HepG2 (cell line): ENCODE data around the gene SNX18. TPM values are rescaled to one million over a fixed set of nuclear protein-coding genes. Genes with fewer than 3 reads are reported as not detected.

Experiments used
- ATM ChIP-seq: fragments of 450-650 bp; IDR thresholded peaks from 2 replicates; pipeline ENCODE4 v1.7.1; 2017; ENCODE audit warnings: mild to moderate bottlenecking, borderline replicate concordance
- DNMT3B ChIP-seq: conservative IDR thresholded peaks from 2 replicates; pipeline ENCODE4 v1.6.1; 2016; ENCODE audit warnings: missing biosample characterization, control low read depth
- ELF3 ChIP-seq: IDR thresholded peaks from 2 replicates; pipeline ENCODE4 v1.6.1; 2016; ENCODE audit warnings: missing genetic modification reagents, missing compliant biosample characterization
- ETV6 ChIP-seq: sonication (generic); formaldehyde crosslinking; conservative IDR thresholded peaks from 2 replicates; pipeline ENCODE4 v1.4.0; 2020; ENCODE audit warnings: missing genetic modification reagents
- FOXP1 ChIP-seq, 2 experiments: fragments of 450-650 bp in 1 of 2; IDR thresholded peaks; 2 replicates each; pipeline ENCODE4 v1.6.1; 2017 to 2018; ENCODE audit warnings: antibody characterized with exemption in 1 of 2
- HNRNPUL1 ChIP-seq: fragments of 200-400 bp; formaldehyde crosslinking; IDR thresholded peaks from 2 replicates; pipeline ENCODE4 v1.6.1; 2017; ENCODE audit warnings: low read depth, mild to moderate bottlenecking, low read length, moderate library complexity
- IRX3 ChIP-seq: sonication (generic); formaldehyde crosslinking; IDR thresholded peaks from 2 replicates; pipeline ENCODE4 v1.8.1; 2023; ENCODE audit warnings: mild to moderate bottlenecking, low read depth, missing genetic modification reagents, borderline replicate concordance
- NR0B2 ChIP-seq: sonication (generic); formaldehyde crosslinking; IDR thresholded peaks from 2 replicates; pipeline ENCODE4 v1.4.0; 2020; ENCODE audit warnings: mild to moderate bottlenecking, missing genetic modification reagents
- RAD21 ChIP-seq: fragments of 450-650 bp; formaldehyde crosslinking; IDR thresholded peaks from 2 replicates; pipeline ENCODE4 v1.5.0; 2020; ENCODE audit warnings: mild to moderate bottlenecking
- SPEN ChIP-seq: sonication (generic); formaldehyde crosslinking; IDR thresholded peaks from 2 replicates; pipeline ENCODE4 v1.5.1; 2020; ENCODE audit warnings: low read depth, mild to moderate bottlenecking, missing genetic modification reagents
- TAF1 ChIP-seq: sonication (generic); formaldehyde crosslinking; IDR thresholded peaks from 2 replicates; pipeline ENCODE4 v1.4.0; 2020; ENCODE audit warnings: missing genetic modification reagents
- TEF ChIP-seq: sonication (generic); formaldehyde crosslinking; IDR thresholded peaks from 2 replicates; pipeline ENCODE4 v1.5.0; 2020; ENCODE audit warnings: missing genetic modification reagents
- TFDP1 ChIP-seq: IDR thresholded peaks from 2 replicates; pipeline ENCODE4 v1.6.1; 2016; ENCODE audit warnings: missing compliant biosample characterization, missing genetic modification reagents, borderline replicate concordance
- THAP11 ChIP-seq: IDR thresholded peaks from 2 replicates; pipeline ENCODE4 v1.6.1; 2016; ENCODE audit warnings: missing biosample characterization, missing genetic modification reagents
- ZBTB20 ChIP-seq: sonication (generic); formaldehyde crosslinking; IDR thresholded peaks from 2 replicates; pipeline ENCODE4 v1.8.1; 2023; ENCODE audit warnings: missing genetic modification reagents, low read depth, mild to moderate bottlenecking, borderline replicate concordance
- ZBTB25 ChIP-seq: IDR thresholded peaks from 2 replicates; pipeline ENCODE4 v1.6.1; 2018; ENCODE audit warnings: missing genetic modification reagents
- ZFP62 ChIP-seq: sonication (generic); formaldehyde crosslinking; IDR thresholded peaks from 2 replicates; pipeline ENCODE4 v1.4.0; 2020; ENCODE audit warnings: missing genetic modification reagents
- ZIK1 ChIP-seq: sonication (generic); formaldehyde crosslinking; IDR thresholded peaks from 2 replicates; pipeline ENCODE4 v1.5.0; 2020; ENCODE audit warnings: mild to moderate bottlenecking, low read depth, missing genetic modification reagents, borderline replicate concordance
- ZMYM4 ChIP-seq: sonication (generic); formaldehyde crosslinking; IDR thresholded peaks from 2 replicates; pipeline ENCODE4 v1.8.1; 2023; ENCODE audit warnings: mild to moderate bottlenecking, missing genetic modification reagents
- ZNF317 ChIP-seq: sonication (generic); formaldehyde crosslinking; IDR thresholded peaks from 2 replicates; pipeline ENCODE4 v1.5.0; 2020; ENCODE audit warnings: mild to moderate bottlenecking, missing genetic modification reagents
- ZNF451 ChIP-seq: sonication (generic); formaldehyde crosslinking; IDR thresholded peaks from 2 replicates; pipeline ENCODE4 v1.5.0; 2020; ENCODE audit warnings: mild to moderate bottlenecking, missing genetic modification reagents
- ZNF556 ChIP-seq: sonication (generic); formaldehyde crosslinking; IDR thresholded peaks from 2 replicates; pipeline ENCODE4 v1.4.0; 2020; ENCODE audit warnings: mild to moderate bottlenecking, missing genetic modification reagents, borderline replicate concordance
- ZNF557 ChIP-seq: sonication (generic); formaldehyde crosslinking; IDR thresholded peaks from 2 replicates; pipeline ENCODE4 v1.4.0; 2020; ENCODE audit warnings: missing genetic modification reagents
- ZNF614 ChIP-seq: IDR thresholded peaks from 2 replicates; pipeline ENCODE4 v1.6.1; 2018; ENCODE audit warnings: missing biosample characterization, missing genetic modification reagents, inconsistent platforms, borderline replicate concordance
- ZNF670 ChIP-seq: sonication (generic); formaldehyde crosslinking; IDR thresholded peaks from 2 replicates; pipeline ENCODE4 v1.8.0; 2022; ENCODE audit warnings: mild to moderate bottlenecking, missing genetic modification reagents, borderline replicate concordance
- ZSCAN12 ChIP-seq: sonication (generic); formaldehyde crosslinking; IDR thresholded peaks from 2 replicates; pipeline ENCODE4 v1.9.0; 2021; ENCODE audit warnings: mild to moderate bottlenecking, missing genetic modification reagents
- ZSCAN31 ChIP-seq: sonication (generic); formaldehyde crosslinking; IDR thresholded peaks from 2 replicates; pipeline ENCODE4 v1.5.0; 2020; ENCODE audit warnings: low read depth, mild to moderate bottlenecking, missing genetic modification reagents
- ZZZ3 ChIP-seq: sonication (generic); formaldehyde crosslinking; IDR thresholded peaks from 2 replicates; pipeline ENCODE4 v1.4.0; 2020; ENCODE audit warnings: missing genetic modification reagents, mild to moderate bottlenecking, borderline replicate concordance
- polyA plus RNA-seq, 8 experiments: library from polyadenylated mRNA; depleted of rRNA in 3 of 8; stranded (reverse) in 7 of 8; unstranded in 1 of 8; fragments of >200 nt; fragmentation: Illumina TruSeq in 4 of 8; extraction: Trizol in 4 of 8; gene quantifications; 2 replicates each; pipeline versions ENCODE4 v1.2.1 to v1.2.3, GENCODE V29; 2011 to 2016; ENCODE audit warnings: low read depth in 4 of 8, missing spikeins in 1 of 8, mixed read lengths in 1 of 8; ENCODE audit not compliant: insufficient read depth in 1 of 8
- total RNA-seq, 5 experiments: library from RNA; depleted of rRNA; stranded (reverse); fragments of >200 nt; fragmentation: Illumina TruSeq; extraction: Trizol; gene quantifications; 2 replicates each; pipeline ENCODE4 v1.2.3, GENCODE V29; 2016; ENCODE audit warnings: low read depth in 1 of 5

SNX18 gene
- total and polyA plus RNA-seq, 2 of the 13 experiments (the other 11 are each of a cell fraction or from before 2014, with no cell fraction given): 2.3 to 6.2 TPM

GRCh38 chr5:54517512-54518145 is at the start of gene SNX18 (continued):
- 0 out of 2 replicates have a peak, but pooled peaks have one; percentile 51 for TF ChIP-seq ZNF557
- 0 out of 2 replicates have a peak, but pooled peaks have one; percentile 30 for TF ChIP-seq ZIK1 (CRISPR knock-in tag)
- TF ChIP-seq DNMT3B (CRISPR knock-in tag): no peak
- peak; percentile 51; the same call in 1 of the 2 replicates for TF ChIP-seq IRX3 (CRISPR knock-in tag)
- peak; percentile 83 for TF ChIP-seq THAP11 (CRISPR knock-in tag)
- TF ChIP-seq ZMYM4: peak; percentile 59; the same call in 1 of the 2 replicates
- peak; percentile 75; the same call in 1 of the 2 replicates for TF ChIP-seq ZNF614
- peak; percentile 24; the same call in 1 of the 2 replicates for TF ChIP-seq ZZZ3 (CRISPR knock-in tag)
- TF ChIP-seq FOXP1 (IDR thresholded peaks at IDR 0.05): no peak
- TF ChIP-seq FOXP1 (CRISPR knock-in tag; IDR thresholded peaks at IDR 0.05): no peak
- no peak for TF ChIP-seq ZNF317 (CRISPR knock-in tag)
- peak; percentile 67; the same call in 1 of the 2 replicates for TF ChIP-seq ZSCAN12
- no peak for TF ChIP-seq ZBTB20 (CRISPR knock-in tag)
- peak; percentile 23; the same call in 1 of the 2 replicates for TF ChIP-seq ZBTB25 (CRISPR knock-in tag)
- peak; percentile 99 for TF ChIP-seq RAD21 (CRISPR knock-in tag)
- TF ChIP-seq ZNF556 (CRISPR knock-in tag): peak; percentile 33; the same call in 1 of the 2 replicates
- 0 out of 2 replicates have a peak, but pooled peaks have one; percentile 28 for TF ChIP-seq NR0B2 (CRISPR knock-in tag)
- TF ChIP-seq ATM: no peak
- TF ChIP-seq ETV6: peak; percentile 78; the same call in 1 of the 2 replicates
- no peak for TF ChIP-seq HNRNPUL1
- peak; percentile 87 for TF ChIP-seq SPEN (CRISPR knock-in tag)
- TF ChIP-seq TAF1 (CRISPR knock-in tag): peak; percentile 36; the same call in 1 of the 2 replicates
- peak; percentile 55; the same call in 1 of the 2 replicates for TF ChIP-seq ELF3
- peak; percentile 60; the same call in 1 of the 2 replicates for TF ChIP-seq TFDP1 (CRISPR knock-in tag)
- no peak for TF ChIP-seq ZFP62 (CRISPR knock-in tag)
- 0 out of 2 replicates have a peak, but pooled peaks have one; percentile 11 for TF ChIP-seq TEF (CRISPR knock-in tag)
- TF ChIP-seq ZSCAN31 (CRISPR knock-in tag): 0 out of 2 replicates have a peak, but pooled peaks have one; percentile 14
- no peak for TF ChIP-seq ZNF670 (CRISPR knock-in tag)
- peak; percentile 45; the same call in 1 of the 2 replicates for TF ChIP-seq ZNF451 (CRISPR knock-in tag)
